Measurements from ENCODE around the gene RPUSD1. TPM values are rescaled to one million over a fixed set of nuclear protein-coding genes. Genes with fewer than 3 reads are reported as not detected.

The RPUSD1 gene
- polyA plus RNA-seq, 1 donor (not counting 4 experiments of a cell fraction or from before 2014, with no cell fraction given), result 11.9 TPM

DNA sequence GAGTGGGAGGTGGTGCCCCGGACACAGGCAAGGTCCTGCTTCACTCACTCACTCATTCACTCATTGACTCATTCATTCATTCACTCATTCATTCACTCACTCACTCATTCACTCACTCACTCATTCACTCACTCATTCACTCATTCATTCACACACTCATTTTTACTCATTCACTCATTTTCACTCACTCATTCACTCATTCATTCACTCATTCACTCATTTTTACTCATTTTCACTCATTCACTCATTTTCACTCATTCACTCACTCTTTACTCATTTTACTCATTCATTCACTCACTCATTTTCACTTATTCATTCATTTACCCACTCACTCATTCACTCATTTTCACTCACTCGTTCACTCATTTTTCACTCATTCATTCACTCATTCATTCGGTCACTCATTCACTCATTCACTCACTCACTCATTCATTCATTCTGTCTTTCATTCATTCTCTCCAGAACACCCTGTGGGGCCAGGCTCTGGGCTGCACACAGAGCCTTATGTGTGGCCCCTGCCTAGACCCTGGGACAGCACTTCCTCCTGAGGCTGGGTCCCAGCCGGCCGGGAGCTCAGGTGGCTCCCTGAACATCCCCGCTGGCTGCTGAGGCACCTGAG, 9.2 kb downstream of the RPUSD1 start:
- dilution Hi-C loops (cut with MboI; ENCODE audit: extremely low pct_ligation_motif_present, low sequenced_read_pairs), result no loop called here
- H3K27me3 ChIP-seq (ENCODE audit: control insufficient read depth, extremely low read depth, insufficient read depth, low read length), result peaks cover 15% of the 10 kb centered on the region

GRCh38 chr16:778447-778846, 9.7 kb downstream of the RPUSD1 start:
- Histone ChIP-seq H3K9me3 (ENCODE audit: control insufficient read depth, low read depth, low read length) (no peaks in the 10 kb centered on the region), H3K4me2 (ENCODE audit: control insufficient read depth, extremely low read depth, insufficient read depth, low read depth, low read length) (no peak overlapping the region), H3K9ac (ENCODE audit: control insufficient read depth, extremely low read depth, insufficient read depth, low read length) (no peak overlapping the region), H3K79me2 (ENCODE audit: control insufficient read depth, insufficient read depth, low read length) (no peaks in the 10 kb centered on the region), H3K4me1 (ENCODE audit: control insufficient read depth, extremely low read depth, insufficient read depth, low read length) (peaks cover 18% of the 10 kb centered on the region), H3K4me3 (ENCODE audit: control insufficient read depth in 2 of 3, extremely low read depth in 1 of 3, insufficient read depth in 2 of 3, low read depth in 1 of 3, low read length in 3 of 3) (no peak overlapping the region), H3K27me3 (ENCODE audit: control insufficient read depth, extremely low read depth, insufficient read depth, low read length) (peaks cover 15% of the 10 kb centered on the region), H4K20me1 (ENCODE audit: control insufficient read depth, extremely low read depth, insufficient read depth, low read length) (no peaks in the 10 kb centered on the region), H2AFZ (ENCODE audit: control insufficient read depth, low read length) (no peak overlapping the region), H3K27ac (ENCODE audit: control insufficient read depth, insufficient read depth, low read length) (no peak overlapping the region), H3K36me3 (ENCODE audit: control insufficient read depth in 2 of 2, extremely low read depth in 1 of 2, insufficient read depth in 2 of 2, low read length in 2 of 2) (no peaks in the 10 kb centered on the region), H3K9me1 (ENCODE audit: control insufficient read depth, extremely low read depth, insufficient read depth, low read length) (no peaks in the 10 kb centered on the region)
- dilution Hi-C loops (cut with MboI; ENCODE audit: extremely low pct_ligation_motif_present, low sequenced_read_pairs), result no loop called here
- FAIRE-seq (no peak), DNase-seq (ENCODE audit: low read depth, low spot score) (no peak)
- TF ChIP-seq EZH2 (IDR thresholded peaks at IDR 0.05; ENCODE audit: low read length) (no peak), CTCF (optimal IDR thresholded peaks at IDR 0.05 in 1 of 3, IDR thresholded peaks at IDR 0.05 in 1 of 3, conservative IDR thresholded peaks at IDR 0.05 in 1 of 3; ENCODE audit: extremely low read depth in 1 of 3, insufficient read depth in 2 of 3, low read length in 3 of 3) (no peak)

More for the DNA sequence above, 9.2 kb downstream of the RPUSD1 start:
- peaks cover 23% of the 10 kb centered on the region for H3K4me1 ChIP-seq (ENCODE audit: control insufficient read depth, extremely low read depth, insufficient read depth, low read length)
- H4K20me1 ChIP-seq (ENCODE audit: control insufficient read depth, extremely low read depth, insufficient read depth, low read length), result no peaks in the 10 kb centered on the region
- H3K9me3 ChIP-seq (ENCODE audit: control insufficient read depth, low read depth, low read length), result no peaks in the 10 kb centered on the region
- no peak overlapping the region for H3K9ac ChIP-seq (ENCODE audit: control insufficient read depth, extremely low read depth, insufficient read depth, low read length)
- H3K79me2 ChIP-seq (ENCODE audit: control insufficient read depth, insufficient read depth, low read length), result no peaks in the 10 kb centered on the region
- no peaks in the 10 kb centered on the region for H3K9me1 ChIP-seq (ENCODE audit: control insufficient read depth, extremely low read depth, insufficient read depth, low read length)
- H3K4me2 ChIP-seq (ENCODE audit: control insufficient read depth, extremely low read depth, insufficient read depth, low read depth, low read length), result no peak overlapping the region
- no peak for DNase-seq (ENCODE audit: low read depth, low spot score)
- FAIRE-seq, result no peak
- no peak overlapping the region for H3K4me3 ChIP-seq (ENCODE audit: control insufficient read depth in 2 of 3, extremely low read depth in 1 of 3, insufficient read depth in 2 of 3, low read depth in 1 of 3, low read length in 3 of 3)
- no peaks in the 10 kb centered on the region for H3K36me3 ChIP-seq (ENCODE audit: control insufficient read depth in 2 of 2, extremely low read depth in 1 of 2, insufficient read depth in 2 of 2, low read length in 2 of 2)
- H2AFZ ChIP-seq (ENCODE audit: control insufficient read depth, low read length), result no peak overlapping the region
- H3K27ac ChIP-seq (ENCODE audit: control insufficient read depth, insufficient read depth, low read length), result no peak overlapping the region
- TF ChIP-seq EZH2 (IDR thresholded peaks at IDR 0.05; ENCODE audit: low read length) (no peak), CTCF (optimal IDR thresholded peaks at IDR 0.05 in 1 of 3, IDR thresholded peaks at IDR 0.05 in 1 of 3, conservative IDR thresholded peaks at IDR 0.05 in 1 of 3; ENCODE audit: extremely low read depth in 1 of 3, insufficient read depth in 2 of 3, low read length in 3 of 3) (no peak)

Data from keratinocyte (primary cell).